ENCODE data around the gene IPO4. TPM values are rescaled to one million over a fixed set of nuclear protein-coding genes. Genes with fewer than 3 reads are reported as not detected.

IPO4 gene
- total RNA-seq, 4 donors from 2014 or later, result 25.1 to 40.0 (median 32.6) TPM

- DNase-seq (ENCODE audit: low spot score in 2 of 2), result no peak
- WGBS, 2 donors, result 87 to 89% methylated on average over 12 to 13 of the region's 14 CpGs
- H3K4me3 ChIP-seq (ENCODE audit: low read depth, poor library complexity, severe bottlenecking), result no peak overlapping the region
- TF ChIP-seq CTCF (IDR thresholded peaks at IDR 0.05) (no peak), POLR2A (IDR thresholded peaks at IDR 0.05) (no peak)
- intact Hi-C loops (cut with DNase I; ENCODE audit: low total_unique reads), result no loop called here
These were observed 9.2 kb downstream of the IPO4 start for GRCh38 chr14:24179294-24179960.

- no peak overlapping the region for H3K4me3 ChIP-seq (ENCODE audit: low read depth, poor library complexity, severe bottlenecking)
- TF ChIP-seq CTCF (IDR thresholded peaks at IDR 0.05) (no peak), POLR2A (IDR thresholded peaks at IDR 0.05) (no peak)
- WGBS, 2 donors, result 86 to 89% methylated on average over 12 of the region's 12 CpGs
- intact Hi-C loops (cut with DNase I; ENCODE audit: low total_unique reads), result no loop called here
- no peak for DNase-seq (ENCODE audit: low spot score in 2 of 2)
These were observed 10.0 kb downstream of the IPO4 start for GRCh38 chr14:24178399-24179178.

- WGBS, 2 donors, result 86 to 93% methylated on average over 14 of the region's 14 CpGs
- intact Hi-C loops (cut with DNase I; ENCODE audit: low total_unique reads), result no loop called here
- no peak overlapping the region for H3K4me3 ChIP-seq (ENCODE audit: low read depth, poor library complexity, severe bottlenecking)
- TF ChIP-seq CTCF (IDR thresholded peaks at IDR 0.05) (no peak), POLR2A (IDR thresholded peaks at IDR 0.05) (no peak)
- DNase-seq (ENCODE audit: low spot score in 2 of 2), result no peak
These were observed 10.7 kb downstream of the IPO4 start for GRCh38 chr14:24177891-24178290.

GRCh38 chr14:24177041-24177825 lies 11.4 kb downstream of the IPO4 start:
- no peak for DNase-seq (ENCODE audit: low spot score in 2 of 2)

GRCh38 chr14:24176599-24176998 lies 12.0 kb downstream of the IPO4 start:
- no peak for TF ChIP-seq POLR2A (IDR thresholded peaks at IDR 0.05)
- no peak for TF ChIP-seq CTCF (IDR thresholded peaks at IDR 0.05)
- 93 to 97% methylated on average over 5 of the region's 5 CpGs for WGBS, 2 donors
- no peak overlapping the region for H3K4me3 ChIP-seq (ENCODE audit: low read depth, poor library complexity, severe bottlenecking)
- intact Hi-C loops (cut with DNase I; ENCODE audit: low total_unique reads), result no loop called here
- no peak for DNase-seq (ENCODE audit: low spot score in 2 of 2)

More at GRCh38 chr14:24177041-24177825, 11.4 kb downstream of the IPO4 start:
- WGBS, 2 donors, result 82 to 88% methylated on average over 12 of the region's 12 CpGs
- no peak overlapping the region for H3K4me3 ChIP-seq (ENCODE audit: low read depth, poor library complexity, severe bottlenecking)
- TF ChIP-seq CTCF (IDR thresholded peaks at IDR 0.05), result no peak
- no peak for TF ChIP-seq POLR2A (IDR thresholded peaks at IDR 0.05)
- intact Hi-C loops (cut with DNase I; ENCODE audit: low total_unique reads), result no loop called here
